Trophoblast cell (in vitro differentiated cells and primary cell): ENCODE measurements around the gene CELF6.

Source experiments
- DNase-seq, 2 donors: peaks; one replicate each; pipeline ENCODE4 v3.0.0-alpha.2; 2016
- H2AFZ ChIP-seq: 2 replicates; pipeline ENCODE4 v1.6.1; 2013; ENCODE audit warnings: low read length, moderate library complexity, mild to moderate bottlenecking; ENCODE audit not compliant: insufficient read depth, poor library complexity
- H2AK5ac ChIP-seq: 2 replicates; pipeline ENCODE4 v1.6.1; 2013; ENCODE audit warnings: mild to moderate bottlenecking, low read length
- H2BK120ac ChIP-seq: 2 replicates; pipeline ENCODE4 v1.6.1; 2013; ENCODE audit warnings: low read length, mild to moderate bottlenecking, moderate library complexity; ENCODE audit not compliant: insufficient read depth, poor library complexity
- H2BK12ac ChIP-seq: 2 replicates; pipeline ENCODE4 v1.6.1; 2013; ENCODE audit warnings: mild to moderate bottlenecking, low read length, moderate library complexity
- H2BK5ac ChIP-seq: 2 replicates; pipeline ENCODE4 v1.6.1; 2013; ENCODE audit warnings: low read length, low read depth, moderate library complexity, mild to moderate bottlenecking; ENCODE audit not compliant: poor library complexity
- H3K14ac ChIP-seq: 2 replicates; pipeline ENCODE4 v1.6.1; 2013; ENCODE audit warnings: mild to moderate bottlenecking, low read length
- H3K18ac ChIP-seq: 2 replicates; pipeline ENCODE4 v1.6.1; 2013; ENCODE audit warnings: mild to moderate bottlenecking, low read length
- H3K23ac ChIP-seq: 2 replicates; pipeline ENCODE4 v1.6.1; 2013; ENCODE audit warnings: low read length
- H3K27ac ChIP-seq: 2 replicates; pipeline ENCODE4 v1.5.1; 2013; ENCODE audit warnings: low read depth, mild to moderate bottlenecking, inconsistent platforms, low read length, moderate library complexity
- H3K27me3 ChIP-seq: 2 replicates; pipeline ENCODE4 v1.6.1; 2013; ENCODE audit warnings: inconsistent platforms, mild to moderate bottlenecking, low read length, moderate library complexity; ENCODE audit not compliant: insufficient read depth
- H3K36me3 ChIP-seq, 2 experiments: 1 replicate in 1 of 2; 2 replicates in 1 of 2; pipeline ENCODE4 v1.6.1; 2013; ENCODE audit warnings: low read length in 2 of 2, mild to moderate bottlenecking in 2 of 2, moderate library complexity in 1 of 2; ENCODE audit not compliant: insufficient read depth in 2 of 2, control insufficient read depth in 1 of 2
- H3K4ac ChIP-seq: 2 replicates; pipeline ENCODE4 v1.6.1; 2013; ENCODE audit warnings: low read depth, mild to moderate bottlenecking, low read length, moderate library complexity
- H3K4me1 ChIP-seq, 2 experiments: 1 replicate in 1 of 2; 2 replicates in 1 of 2; pipeline ENCODE4 v1.6.1; 2013; ENCODE audit warnings: low read length in 2 of 2, mild to moderate bottlenecking in 2 of 2, moderate library complexity in 1 of 2; ENCODE audit not compliant: insufficient read depth in 2 of 2, control insufficient read depth in 1 of 2
- H3K4me2 ChIP-seq: 2 replicates; pipeline ENCODE4 v1.6.1; 2013; ENCODE audit warnings: inconsistent platforms, mild to moderate bottlenecking, low read length, moderate library complexity
- H3K4me3 ChIP-seq: 2 replicates; pipeline ENCODE4 v1.5.1; 2013; ENCODE audit warnings: mild to moderate bottlenecking, low read depth, low read length, inconsistent platforms
- H3K79me1 ChIP-seq: one replicate; pipeline ENCODE4 v1.6.1; 2013; ENCODE audit warnings: low read length
- H3K79me2 ChIP-seq: 2 replicates; pipeline ENCODE4 v1.6.1; 2013; ENCODE audit warnings: low read length, mild to moderate bottlenecking; ENCODE audit not compliant: control insufficient read depth, insufficient read depth, poor library complexity
- H3K9ac ChIP-seq: 2 replicates; pipeline ENCODE4 v1.6.1; 2013; ENCODE audit warnings: mild to moderate bottlenecking, low read length
- H3K9me3 ChIP-seq: 2 replicates; pipeline ENCODE4 v1.6.1; 2013; ENCODE audit warnings: low read depth, mild to moderate bottlenecking, control low read depth, inconsistent platforms, low read length; ENCODE audit not compliant: insufficient read depth
- H4K12ac ChIP-seq: 2 replicates; pipeline ENCODE4 v1.6.1; 2013; ENCODE audit warnings: low read depth, mild to moderate bottlenecking, low read length, moderate library complexity
- H4K8ac ChIP-seq: 2 replicates; pipeline ENCODE4 v1.6.1; 2013; ENCODE audit warnings: low read depth, mild to moderate bottlenecking, low read length, moderate library complexity
- H4K91ac ChIP-seq: one replicate; pipeline ENCODE4 v1.6.1; 2013; ENCODE audit warnings: low read depth, mild to moderate bottlenecking, low read length, moderate library complexity
- WGBS: extraction: QIAGEN DNeasy Blood & Tissue Kit; methylation state at CpG from one replicate; pipeline ENCODE4 v1.1.7; 2013; ENCODE audit warnings: missing lambda C conversion rate; ENCODE audit not compliant: insufficient read length, insufficient coverage; ENCODE audit errors: extremely low coverage; 5-methylcytosine and 5-hydroxymethylcytosine counted together

The CELF6 gene

GRCh38 chr15:72323752-72324151 is 3.8 kb upstream of the CELF6 start:
- WGBS: no CpG with 5 or more reads among the region's 1 CpG
- no peak overlapping the region for H3K4me3 ChIP-seq
- H4K12ac ChIP-seq: no peak overlapping the region

GRCh38 chr15:72319360-72319984 is 485 bp downstream of the CELF6 start:
- Histone ChIP-seq H4K8ac (no peak overlapping the region), H3K9ac (no peak overlapping the region), H2BK120ac (no peak overlapping the region), H3K79me1 (no peaks in the 10 kb centered on the region), H3K4me3 (peak overlapping the region; percentile 27), H3K27ac (no peak overlapping the region), H3K27me3 (no peaks in the 10 kb centered on the region), H3K4ac (no peak overlapping the region), H4K12ac (no peak overlapping the region), H2AK5ac (no peak overlapping the region), H4K91ac (no peak overlapping the region), H3K36me3 (no peaks in the 10 kb centered on the region), H3K14ac (no peak overlapping the region), H3K4me1 (peaks cover 7 to 8% of the 10 kb centered on the region in 2 experiments), H3K4me2 (peak overlapping the region; percentile 50), H3K79me2 (no peaks in the 10 kb centered on the region), H2AFZ (no peak overlapping the region), H3K9me3 (peaks cover 3% of the 10 kb centered on the region), H3K23ac (no peak overlapping the region), H3K18ac (no peak overlapping the region), H2BK5ac (no peak overlapping the region), H2BK12ac (no peak overlapping the region)
- whole genome bisulfite sequencing: no CpG with 5 or more reads among the region's 48 CpGs
- peak; percentile 68 to 86 for DNase-seq

More at GRCh38 chr15:72323752-72324151, 3.8 kb upstream of the CELF6 start:
- no peaks in the 10 kb centered on the region for H3K79me2 ChIP-seq
- H3K4me1 ChIP-seq: peaks cover 7 to 8% of the 10 kb centered on the region in 2 experiments
- no peak overlapping the region for H2BK120ac ChIP-seq
- no peak overlapping the region for H4K8ac ChIP-seq
- H3K9ac ChIP-seq: no peak overlapping the region
- no peak for DNase-seq
- no peak overlapping the region for H3K27ac ChIP-seq
- H4K91ac ChIP-seq: no peak overlapping the region
- H2BK12ac ChIP-seq: no peak overlapping the region
- H3K36me3 ChIP-seq: no peaks in the 10 kb centered on the region
- H2BK5ac ChIP-seq: no peak overlapping the region
- H3K9me3 ChIP-seq: peaks cover 2% of the 10 kb centered on the region
- no peak overlapping the region for H3K4me2 ChIP-seq
- no peaks in the 10 kb centered on the region for H3K79me1 ChIP-seq
- H3K14ac ChIP-seq: no peak overlapping the region
- H2AK5ac ChIP-seq: no peak overlapping the region
- H3K18ac ChIP-seq: no peak overlapping the region
- H2AFZ ChIP-seq: no peak overlapping the region
- no peak overlapping the region for H3K4ac ChIP-seq
- no peaks in the 10 kb centered on the region for H3K27me3 ChIP-seq
- H3K23ac ChIP-seq: no peak overlapping the region

- H3K79me2 ChIP-seq: no peaks in the 10 kb centered on the region
- no CpG with 5 or more reads among the region's 2 CpGs for WGBS
- no peak overlapping the region for H3K4ac ChIP-seq
- DNase-seq: no peak
- H2BK12ac ChIP-seq: no peak overlapping the region
- H3K14ac ChIP-seq: no peak overlapping the region
- H3K18ac ChIP-seq: no peak overlapping the region
- peaks cover 3% of the 10 kb centered on the region for H3K9me3 ChIP-seq
- H3K4me1 ChIP-seq: peaks cover 7 to 8% of the 10 kb centered on the region in 2 experiments
- no peak overlapping the region for H2AFZ ChIP-seq
- H3K27ac ChIP-seq: no peak overlapping the region
- H2BK5ac ChIP-seq: no peak overlapping the region
- no peak overlapping the region for H2AK5ac ChIP-seq
- H3K23ac ChIP-seq: no peak overlapping the region
- no peak overlapping the region for H3K4me3 ChIP-seq
- H3K79me1 ChIP-seq: no peaks in the 10 kb centered on the region
- no peak overlapping the region for H4K12ac ChIP-seq
- no peak overlapping the region for H3K9ac ChIP-seq
- no peak overlapping the region for H4K8ac ChIP-seq
- H2BK120ac ChIP-seq: no peak overlapping the region
- H4K91ac ChIP-seq: no peak overlapping the region
- H3K36me3 ChIP-seq: no peaks in the 10 kb centered on the region
- no peaks in the 10 kb centered on the region for H3K27me3 ChIP-seq
- no peak overlapping the region for H3K4me2 ChIP-seq
Measured at GRCh38 chr15:72318408-72318942, 1.5 kb downstream of the CELF6 start.

- Histone ChIP-seq H3K9ac (no peak overlapping the region), H2BK12ac (no peak overlapping the region), H3K36me3 (no peaks in the 10 kb centered on the region), H3K79me2 (no peaks in the 10 kb centered on the region), H3K14ac (no peak overlapping the region), H3K27me3 (no peaks in the 10 kb centered on the region), H3K27ac (no peak overlapping the region), H3K4me1 (peaks cover 7 to 8% of the 10 kb centered on the region in 2 experiments), H2BK5ac (no peak overlapping the region), H3K18ac (no peak overlapping the region), H2BK120ac (no peak overlapping the region), H4K8ac (no peak overlapping the region), H2AK5ac (no peak overlapping the region), H3K79me1 (no peaks in the 10 kb centered on the region), H3K23ac (no peak overlapping the region), H2AFZ (no peak overlapping the region), H3K4me3 (no peak overlapping the region), H4K12ac (no peak overlapping the region), H3K9me3 (peaks cover 3% of the 10 kb centered on the region), H4K91ac (no peak overlapping the region), H3K4me2 (no peak overlapping the region), H3K4ac (no peak overlapping the region)
- no peak for DNase-seq
- no CpG with 5 or more reads among the region's 6 CpGs for WGBS
Measured at GRCh38 chr15:72315706-72316370, 4.1 kb downstream of the CELF6 start.
